C4-2B (cell line): Measurements from ENCODE around the gene SPANXN5.

Experiments used
- CTCF ChIP-seq: fragments of 450-650 bp; conservative IDR thresholded peaks from 2 replicates; pipeline ENCODE4 v1.5.1; 2017; ENCODE audit warnings: mild to moderate bottlenecking
- ZFX ChIP-seq: fragments of 450-650 bp; IDR thresholded peaks from 2 replicates; pipeline ENCODE4 v1.6.1; 2017

GRCh38 chrX:52819788-52820187, 22.6 kb upstream of the SPANXN5 start:
- TF ChIP-seq CTCF (no peak), ZFX (no peak)
